Left colon (tissue), 2 donors: ENCODE data around the gene NUP210. TPM values are rescaled to one million over a fixed set of nuclear protein-coding genes. Genes with fewer than 3 reads are reported as not detected.

Experiments
- ATAC-seq: fragments of 200-7000 bp; cut with Tn5 transposase; one replicate; pipeline ENCODE4 v1.9.1; 2020; ENCODE audit warnings: mild to moderate bottlenecking, moderate library complexity
- DNase-seq, 2 donors: peaks; one replicate each; pipeline ENCODE4 v3.0.0-alpha.2; 2020
- intact Hi-C, 2 donors: fragments of 100-400 bp; cut with DNase I in 1 of 2; cut with micrococcal nuclease in 1 of 2; formaldehyde crosslinking; loops; one replicate each; pipeline versions ENCODE4 v1.11.2 to v1.14.0; 2022; cut with DNase I, micrococcal nuclease
- total RNA-seq, 2 donors: library from RNA; stranded (reverse); fragmentation: NEBNext Ultra II Directional; extraction: Animal tissue kit (Norgen Biotek cat#: 25700); gene quantifications; one replicate each; pipeline ENCODE4 v1.2.1, GENCODE V29; 2021
- donor health status: DM: no; HTN: no; CAD: no.
- donor health status: DM: yes; HTN: yes; CAD: no.

The NUP210 gene
- total RNA-seq, 2 donors from 2014 or later, result 5.6 to 9.1 TPM

GRCh38 chr3:13274125-13274524, 146.0 kb downstream of the NUP210 start:
- intact Hi-C loops, result no loop called here
- ATAC-seq (no peak), DNase-seq (no peak)

- no peak for DNase-seq
- no peak for ATAC-seq
- intact Hi-C loops, result no loop called here
Measured at GRCh38 chr3:13273604-13274105, 146.5 kb downstream of the NUP210 start.

GRCh38 chr3:13272831-13273603, 147.1 kb downstream of the NUP210 start:
- DNase-seq (no peak), ATAC-seq (no peak)
- intact Hi-C loops, result no loop called here

- intact Hi-C loops, result no loop called here
- ATAC-seq (no peak), DNase-seq (no peak)
Measured at GRCh38 chr3:13269711-13270378, 150.3 kb downstream of the NUP210 start.

GRCh38 chr3:13268961-13269441, 151.1 kb downstream of the NUP210 start:
- ATAC-seq, result no peak
- DNase-seq, result no peak
- intact Hi-C loops, result no loop called here

- ATAC-seq, result no peak
Measured at GRCh38 chr3:13268120-13268519, 152.0 kb downstream of the NUP210 start.

GRCh38 chr3:13266651-13267362, 153.3 kb downstream of the NUP210 start:
- intact Hi-C loops, result no loop called here
- no peak for ATAC-seq
- no peak for DNase-seq

More at GRCh38 chr3:13268120-13268519, 152.0 kb downstream of the NUP210 start:
- no peak for DNase-seq
- intact Hi-C loops, result no loop called here

Other genes with a start within 250 kb of the NUP210 start
- gene HDAC11, start 60.0 kb upstream of the NUP210 start, total RNA-seq, result 10 to 100 TPM; 27.1 to 28.2 TPM
- gene FBLN2, start 128.8 kb upstream of the NUP210 start, total RNA-seq, result 10 to 100 TPM; 20.7 to 22.8 TPM